A549 treated with GW870086 at 1 μM for 4 hours (cell line): ENCODE results near the gene CFAP70. TPM values are rescaled to one million over a fixed set of nuclear protein-coding genes. Genes with fewer than 3 reads are reported as not detected.

ENCODE experiments used
- total RNA-seq: library from RNA; stranded (reverse); fragments of 200-300 nt; extraction: Qiagen RNA extraction; gene quantifications from 5 replicates; pipeline ENCODE4 v1.2.3, GENCODE V29; 2022; ENCODE audit warnings: low read depth

Gene CFAP70
- total RNA-seq, result 0.10 to 0.21 TPM (median 0.14 TPM) in 5 replicates

DNA sequence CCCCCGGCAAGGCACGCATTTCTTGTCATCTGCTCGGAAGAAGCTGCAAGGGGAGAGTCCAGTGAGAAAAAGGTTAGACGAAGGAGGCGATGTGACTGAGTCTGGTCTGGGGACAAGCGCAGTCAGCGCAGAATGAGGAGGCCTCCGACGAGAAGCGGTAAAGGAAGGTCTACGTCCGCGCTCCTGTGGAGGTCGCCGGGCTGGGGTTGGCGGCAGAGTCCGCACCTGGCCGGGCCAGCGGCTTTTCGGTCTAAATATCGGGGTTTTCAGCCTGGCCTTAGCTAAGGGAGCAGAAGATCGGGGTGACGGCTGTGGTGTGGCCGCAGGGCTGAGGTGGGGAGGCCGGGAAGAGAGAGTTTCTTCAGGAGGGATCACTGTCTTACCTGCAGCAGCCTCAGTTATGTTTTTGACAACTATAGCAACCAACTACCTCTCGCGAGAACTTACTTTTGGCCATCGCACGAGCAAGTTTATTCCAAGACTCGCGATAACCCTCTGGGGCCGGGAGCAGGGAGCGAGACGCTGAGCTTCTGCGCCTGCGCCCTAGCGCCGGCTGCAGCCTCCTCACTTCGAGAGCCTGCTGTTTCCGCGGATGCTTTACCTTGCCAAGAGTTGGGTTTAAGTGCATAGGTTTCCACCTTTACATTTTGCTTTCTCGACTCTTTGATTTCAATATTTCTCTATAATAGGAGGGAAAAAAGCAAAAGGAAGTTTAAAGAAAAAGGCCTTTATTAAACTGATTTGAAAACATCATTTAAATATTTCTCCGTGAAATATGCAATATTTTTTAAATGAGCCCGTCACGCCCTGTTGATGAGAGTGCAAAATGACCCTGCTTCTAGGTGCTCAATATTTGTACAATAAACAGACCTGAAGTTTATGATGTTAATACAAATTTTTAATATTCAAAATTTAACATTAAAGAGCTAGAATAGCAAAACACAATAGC is at the start of gene CFAP70:
TSS of gene CFAP70 (minus strand) at position 534 of the 949 bp plus-strand sequence. CDS start 4,068 bp downstream, outside the sequence.

DNA sequence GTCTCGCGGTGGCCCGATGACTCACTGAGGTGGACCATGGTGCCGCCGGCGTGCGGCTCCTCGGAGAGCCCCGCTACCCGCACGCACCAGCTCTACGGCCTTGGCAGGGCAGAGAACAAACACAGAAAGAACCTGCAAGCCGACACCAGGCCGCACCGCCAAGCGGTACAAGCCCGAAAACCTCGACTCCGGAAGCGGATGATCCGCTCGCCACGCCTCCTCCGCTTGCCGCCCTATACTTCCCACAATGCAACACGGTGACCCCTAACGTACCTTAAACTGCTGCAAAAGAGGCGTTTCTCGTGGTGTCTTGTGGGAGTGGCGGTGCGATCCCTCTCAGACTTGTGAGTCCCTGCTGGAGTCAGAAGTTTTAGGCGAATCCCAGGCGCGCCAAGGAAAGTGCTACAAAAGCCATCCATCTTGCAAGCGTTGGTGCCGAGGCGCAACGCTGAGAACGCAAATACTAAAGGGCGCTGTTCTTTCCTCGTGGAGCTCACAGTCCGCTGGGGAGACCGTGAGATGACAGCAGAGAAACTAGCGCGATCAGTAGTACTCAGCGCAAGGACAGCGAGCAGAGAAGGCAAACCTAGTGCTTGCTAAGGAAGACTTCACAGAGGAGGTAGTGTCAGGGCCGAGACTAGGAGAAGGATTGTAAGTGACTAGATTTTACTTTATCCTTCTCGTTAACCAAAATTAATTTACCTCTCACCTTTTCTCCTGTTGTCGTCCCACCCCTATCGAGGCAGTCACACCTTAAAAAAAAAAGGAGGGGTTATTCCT is 106.0 kb downstream of the CFAP70 start, which contains the start of gene MRPS16:
TSS of gene MRPS16 (minus strand) at position 200 of the 780 bp plus-strand sequence. CDS start at position 38, 162 bp downstream.

GRCh38 chr10:73246646-73247508 is 111.8 kb downstream of the CFAP70 start, which contains the start of gene DNAJC9:
DNAJC9 (minus strand) TSS chr10:73247255; CDS start chr10:73247189, 66 bp downstream.

Other genes starting within 250 kb of the CFAP70 start
- 2.5 to 5.4 TPM (median 3.5 TPM) in 5 replicates for gene NUDT13, start 248.4 kb downstream of the CFAP70 start, total RNA-seq
- gene ECD, start 190.9 kb downstream of the CFAP70 start, total RNA-seq, result 25.4 to 30.2 TPM (median 27.6 TPM) in 5 replicates
- 7.1 to 8.4 TPM (median 7.6 TPM) in 5 replicates for gene FAM149B1, start 190.7 kb downstream of the CFAP70 start, total RNA-seq
- gene DNAJC9, start 111.6 kb downstream of the CFAP70 start, total RNA-seq, result 48.2 to 51.8 TPM (median 51.1 TPM) in 5 replicates
- 115 to 196 TPM (median 180 TPM) in 5 replicates for gene MRPS16, start 106.2 kb downstream of the CFAP70 start, total RNA-seq
- gene ANXA7, start 55.2 kb upstream of the CFAP70 start, total RNA-seq, result 109 to 125 TPM (median 114 TPM) in 5 replicates
- 0.23 to 0.44 TPM (median 0.39 TPM) in 5 replicates for gene MSS51, start 74.7 kb upstream of the CFAP70 start, total RNA-seq
- gene PPP3CB, start 137.2 kb upstream of the CFAP70 start, total RNA-seq, result 14.4 to 18.8 TPM (median 16.5 TPM) in 5 replicates
- 9.3 to 11.9 TPM (median 11.3 TPM) in 5 replicates for gene USP54, start 232.5 kb upstream of the CFAP70 start, total RNA-seq